ENCODE measurements around the gene KRIT1. TPM values are rescaled to one million over a fixed set of nuclear protein-coding genes. Genes with fewer than 3 reads are reported as not detected.

The KRIT1 gene
- total and polyA plus RNA-seq, 2 of the 13 experiments (the other 11 are each of a cell fraction or from before 2014, with no cell fraction given), result 29.4 to 37.7 TPM

GRCh38 chr7:92282221-92282814 lies 36.6 kb upstream of the KRIT1 start:
- Histone ChIP-seq H4K20me1 (ENCODE audit: insufficient read depth, low read length) (no peaks in the 10 kb centered on the region), H3K27ac (ENCODE audit: extremely low read length, insufficient read depth, low read length) (no peak overlapping the region), H3K4me3 (replicated peaks in 1 of 3; ENCODE audit: insufficient read depth in 1 of 3, low read depth in 2 of 3, low read length in 3 of 3) (no peak overlapping the region), H3K9me3 (ENCODE audit: low read length) (peaks cover 10% of the 10 kb centered on the region), H3K27me3 (ENCODE audit: control insufficient read depth in 1 of 2, insufficient read depth in 2 of 2, low read length in 2 of 2) (no peaks in the 10 kb centered on the region), H3K79me2 (ENCODE audit: insufficient read depth, low read length) (peaks cover 30% of the 10 kb centered on the region), H3K4me1 (ENCODE audit: insufficient read depth, low read length) (no peaks in the 10 kb centered on the region), H3K9ac (ENCODE audit: insufficient read depth, low read depth, low read length) (no peak overlapping the region), H3K36me3 (replicated peaks in 1 of 2; ENCODE audit: control insufficient read depth in 1 of 2, insufficient read depth in 2 of 2, low read length in 2 of 2) (no peaks in the 10 kb centered on the region; a peak in 1 of 5 replicates), H3K4me2 (ENCODE audit: low read depth, low read length) (no peak overlapping the region), H2AFZ (ENCODE audit: low read length) (no peak overlapping the region)
- no TSS peak for BruUV-seq (replicated peaks)
- in situ Hi-C loops (cut with HindIII; ENCODE audit: extremely low pct_ligation_motif_present, low pct_unique_long_range_greater_than_20kb), result no loop called here
- DNase-seq (ENCODE audit: low spot score) (no peak), ATAC-seq (no peak), FAIRE-seq (no peak)
- TF ChIP-seq ZBTB7A (CRISPR knock-in tag; IDR thresholded peaks at IDR 0.05) (no peak), AHR (CRISPR knock-in tag; IDR thresholded peaks at IDR 0.05) (no peak), ARNT (IDR thresholded peaks at IDR 0.05) (no peak), SP4 (CRISPR knock-in tag; IDR thresholded peaks at IDR 0.05) (no peak), TOE1 (CRISPR knock-in tag; IDR thresholded peaks at IDR 0.05) (no peak), U2AF1 (optimal IDR thresholded peaks at IDR 0.05; ENCODE audit: low read depth, low read length) (no peak), DNMT1 (CRISPR knock-in tag; IDR thresholded peaks at IDR 0.05) (no peak), ZFP91 (CRISPR knock-in tag; IDR thresholded peaks at IDR 0.05; ENCODE audit: borderline replicate concordance) (no peak), CSRNP2 (CRISPR knock-in tag; conservative IDR thresholded peaks at IDR 0.05; ENCODE audit: low read depth) (no peak), IRF1 (CRISPR knock-in tag; IDR thresholded peaks at IDR 0.05; ENCODE audit: low read depth) (no peak), ZNF614 (CRISPR knock-in tag; IDR thresholded peaks at IDR 0.05; ENCODE audit: borderline replicate concordance) (no peak), PHF5A (CRISPR knock-in tag; IDR thresholded peaks at IDR 0.05; ENCODE audit: low read depth, unreplicated experiment) (no peak), NFE2 (CRISPR knock-in tag; IDR thresholded peaks at IDR 0.05) (no peak)
- ChIA-PET CTCF (ENCODE audit: low intra/inter-chr PET ratio, low total read pairs) (no interaction called here), POLR2A (no interaction called here)
- intact Hi-C loops (cut with micrococcal nuclease; ENCODE audit: unreplicated experiment), result no loop called here
- 96% methylated on average over 6 of the region's 6 CpGs for WGBS (ENCODE audit: low lambda C conversion rate)
